Ascending aorta (tissue), 2 donors: ENCODE measurements around the gene POMGNT1. TPM values are rescaled to one million over a fixed set of nuclear protein-coding genes. Genes with fewer than 3 reads are reported as not detected.
"Not testable (repeated sequence)": the region's sequence is repeated elsewhere in the genome, so short reads cannot be mapped to it uniquely, and the experiment has no call there.

Experiments
- DNase-seq, 2 donors: peaks; one replicate each; pipeline ENCODE4 v3.0.0-alpha.2; 2019; ENCODE audit warnings: low spot score in 2 of 2
- H3K27ac ChIP-seq, 2 donors: fragments of 200-600 bp; sonication (generic); one replicate each; pipeline ENCODE4 v1.5.1; 2016 to 2017; ENCODE audit warnings: mild to moderate bottlenecking in 1 of 2
- H3K27me3 ChIP-seq: fragments of 200-600 bp; sonication (generic); one replicate; pipeline ENCODE4 v1.5.1; 2017
- H3K36me3 ChIP-seq, 2 donors: fragments of 200-600 bp; sonication (generic); one replicate each; pipeline ENCODE4 v1.5.1; 2016
- H3K4me1 ChIP-seq, 2 donors: fragments of 200-600 bp; sonication (generic); one replicate each; pipeline ENCODE4 v1.5.1; 2016 to 2017; ENCODE audit warnings: mild to moderate bottlenecking in 1 of 2
- H3K4me3 ChIP-seq, 2 donors: fragments of 200-600 bp; sonication (generic); one replicate each; pipeline ENCODE4 v1.5.1; 2016 to 2017; ENCODE audit warnings: mild to moderate bottlenecking in 1 of 2
- H3K9me3 ChIP-seq, 2 donors: fragments of 200-600 bp; sonication (generic); one replicate each; pipeline ENCODE4 v1.5.1; 2016
- CTCF ChIP-seq, 3 experiments: fragments of 200-600 bp in 2 of 3; fragments of 450-650 bp in 1 of 3; sonication (generic) in 2 of 3; IDR thresholded peaks; one replicate each; pipeline ENCODE4 v1.5.1; 2016 to 2019; ENCODE audit warnings: antibody characterized with exemption in 3 of 3, mild to moderate bottlenecking in 1 of 3, moderate library complexity in 1 of 3
- intact Hi-C: fragments of 100-400 bp; cut with DNase I; formaldehyde crosslinking; loops from one replicate; pipeline ENCODE4 v1.15.1; 2023
- total RNA-seq: library from RNA; depleted of rRNA; stranded (reverse); fragments of >200 nt; gene quantifications from one replicate; pipeline ENCODE4 v1.1.0, GENCODE V29; 2016

POMGNT1 gene
- total RNA-seq, 1 donor from 2014 or later = 122 TPM

- Histone ChIP-seq H3K4me1 (peaks cover 0 to 8% of the 10 kb centered on the region in 2 donors), H3K9me3 (no peaks in the 10 kb centered on the region), H3K27me3 (no peaks in the 10 kb centered on the region), H3K36me3 (no peaks in the 10 kb centered on the region), H3K4me3 (no peak overlapping the region), H3K27ac (no peak overlapping the region)
- no peak for DNase-seq
- no peak for TF ChIP-seq CTCF (IDR thresholded peaks at IDR 0.05)
- intact Hi-C loops = loop anchor here (10.0 kb wide), 1 partner anchor 1072 kb away; the partner anchor contains the start of gene STIL
Measured at GRCh38 chr1:46242918-46243317, 44.7 kb upstream of the POMGNT1 start.

- not testable (repeated sequence) for H3K36me3 ChIP-seq, H3K27ac ChIP-seq
- intact Hi-C loops = loop anchor here (10.0 kb wide), 1 partner anchor 1073 kb away; the partner anchor contains the start of gene STIL
Measured at GRCh38 chr1:46241733-46242132, 43.5 kb upstream of the POMGNT1 start.

GRCh38 chr1:46238865-46239264 is 40.6 kb upstream of the POMGNT1 start:
- DNase-seq, H3K27me3 ChIP-seq, H3K36me3 ChIP-seq, H3K4me3 ChIP-seq, H3K9me3 ChIP-seq, intact Hi-C loops, H3K27ac ChIP-seq, H3K4me1 ChIP-seq: not testable (repeated sequence)

More at GRCh38 chr1:46241733-46242132, 43.5 kb upstream of the POMGNT1 start:
- not testable (repeated sequence) for H3K4me1 ChIP-seq, H3K27me3 ChIP-seq, H3K9me3 ChIP-seq, DNase-seq, H3K4me3 ChIP-seq

- DNase-seq = no peak
- Histone ChIP-seq H3K9me3 (no peaks in the 10 kb centered on the region), H3K4me3 (no peak overlapping the region), H3K27me3 (no peaks in the 10 kb centered on the region), H3K4me1 (no peaks in the 10 kb centered on the region), H3K27ac (no peak overlapping the region), H3K36me3 (no peaks in the 10 kb centered on the region)
- intact Hi-C loops = no loop called here
- TF ChIP-seq CTCF (IDR thresholded peaks at IDR 0.05) = no peak
Measured at GRCh38 chr1:46236882-46237281, 38.6 kb upstream of the POMGNT1 start.

- H3K27me3 ChIP-seq, H3K4me3 ChIP-seq, intact Hi-C loops, H3K27ac ChIP-seq, DNase-seq, H3K9me3 ChIP-seq, H3K36me3 ChIP-seq, H3K4me1 ChIP-seq: not testable (repeated sequence)
Measured at GRCh38 chr1:46231231-46231630, 33.0 kb upstream of the POMGNT1 start.

GRCh38 chr1:46224966-46225365 is 26.7 kb upstream of the POMGNT1 start:
- intact Hi-C loops = no loop called here
- Histone ChIP-seq H3K27ac (no peak overlapping the region), H3K4me1 (peaks cover 0 to 5% of the 10 kb centered on the region in 2 donors), H3K27me3 (no peaks in the 10 kb centered on the region), H3K36me3 (peaks cover 12% of the 10 kb centered on the region in 2 donors), H3K9me3 (no peaks in the 10 kb centered on the region), H3K4me3 (no peak overlapping the region)
- no peak for TF ChIP-seq CTCF (IDR thresholded peaks at IDR 0.05)
- no peak for DNase-seq

- Histone ChIP-seq H3K27ac (peak overlapping the region in 1 of 2 donors; percentile 15), H3K4me1 (peaks cover 0 to 5% of the 10 kb centered on the region in 2 donors), H3K9me3 (no peaks in the 10 kb centered on the region), H3K4me3 (no peak overlapping the region), H3K36me3 (peaks cover 16 to 19% of the 10 kb centered on the region in 2 donors), H3K27me3 (no peaks in the 10 kb centered on the region)
- intact Hi-C loops = loop anchor here (1.0 to 2.0 kb wide), 3 partner anchors 21 to 186 kb away; partner anchors contain the start of gene LURAP1
- peak in 1 of 2 donors; percentile 87 for DNase-seq
- peak; percentile 79 to 93 (median 91) for TF ChIP-seq CTCF (IDR thresholded peaks at IDR 0.05)
Measured at GRCh38 chr1:46223472-46223943, 25.3 kb upstream of the POMGNT1 start.

- intact Hi-C loops = loop anchor here (1.0 to 2.0 kb wide), 3 partner anchors 20 to 186 kb away; partner anchors contain the start of gene LURAP1
- not testable (repeated sequence) for DNase-seq, H3K4me1 ChIP-seq, H3K27me3 ChIP-seq, H3K4me3 ChIP-seq, H3K9me3 ChIP-seq
- peaks cover 16 to 19% of the 10 kb centered on the region in 2 donors for H3K36me3 ChIP-seq
- peak overlapping the region in 1 of 2 donors; percentile 15 for H3K27ac ChIP-seq
Measured at GRCh38 chr1:46223055-46223454, 24.8 kb upstream of the POMGNT1 start.
